Esophagus (tissue), 2 donors: ENCODE results near the gene BAHD1. TPM values are rescaled to one million over a fixed set of nuclear protein-coding genes. Genes with fewer than 3 reads are reported as not detected.

Experiments used
- H3K27ac ChIP-seq, 2 donors: one replicate each; pipeline ENCODE4 v1.5.1; 2013; ENCODE audit warnings: low read depth in 2 of 2, mild to moderate bottlenecking in 2 of 2, inconsistent platforms in 1 of 2, low read length in 1 of 2, moderate library complexity in 1 of 2
- H3K27me3 ChIP-seq, 2 donors: one replicate each; pipeline ENCODE4 v1.6.1; 2013; ENCODE audit warnings: low read length in 2 of 2, control low read depth in 1 of 2, mild to moderate bottlenecking in 1 of 2; ENCODE audit not compliant: insufficient read depth in 2 of 2, control insufficient read depth in 1 of 2
- H3K36me3 ChIP-seq, 2 donors: one replicate each; pipeline ENCODE4 v1.6.1; 2013; ENCODE audit warnings: low read length in 1 of 2; ENCODE audit not compliant: control insufficient read depth in 2 of 2, insufficient read depth in 2 of 2
- H3K4me1 ChIP-seq, 2 donors: one replicate each; pipeline ENCODE4 v1.6.1; 2013; ENCODE audit warnings: low read length in 1 of 2; ENCODE audit not compliant: control insufficient read depth in 2 of 2, insufficient read depth in 2 of 2
- H3K4me3 ChIP-seq, 2 donors: one replicate each; pipeline ENCODE4 v1.5.1; 2013; ENCODE audit warnings: low read length in 2 of 2, mild to moderate bottlenecking in 2 of 2, low read depth in 1 of 2, moderate library complexity in 1 of 2
- H3K9me3 ChIP-seq, 2 donors: one replicate each; pipeline ENCODE4 v1.6.1; 2013; ENCODE audit warnings: mild to moderate bottlenecking in 2 of 2, low read depth in 1 of 2, low read length in 1 of 2, moderate library complexity in 1 of 2; ENCODE audit not compliant: control insufficient read depth in 2 of 2, insufficient read depth in 1 of 2
- WGBS, 2 donors: extraction: QIAGEN DNeasy Blood & Tissue Kit; methylation state at CpG; one replicate each; pipeline ENCODE4 v1.1.7; 2013; 5-methylcytosine and 5-hydroxymethylcytosine counted together
- polyA plus RNA-seq, 2 donors: library from polyadenylated mRNA; stranded (reverse); fragments of 200-250 nt; gene quantifications; one replicate each; pipeline ENCODE4 v1.2.3, GENCODE V29; 2013
- donor health status: healthy with polysubstance abuse.
- donor health status: Bipolar disorder and iron deficiency.

The BAHD1 gene
- polyA plus RNA-seq, 2 donors, result 6.7 to 8.1 TPM

- WGBS, 2 donors, result 94 to 95% methylated on average over 11 of the region's 11 CpGs
- H3K4me3 ChIP-seq, result no peak overlapping the region
- peaks cover 9 to 26% of the 10 kb centered on the region in 2 donors for H3K36me3 ChIP-seq
- H3K27me3 ChIP-seq, result no peaks in the 10 kb centered on the region
- no peak overlapping the region for H3K27ac ChIP-seq
- H3K4me1 ChIP-seq, result no peaks in the 10 kb centered on the region
- no peaks in the 10 kb centered on the region for H3K9me3 ChIP-seq
These were observed 30.3 kb upstream of the BAHD1 start for GRCh38 chr15:40410476-40410875.

GRCh38 chr15:40412095-40412759 is 28.5 kb upstream of the BAHD1 start:
- peaks cover 12 to 31% of the 10 kb centered on the region in 2 donors for H3K36me3 ChIP-seq
- H3K27me3 ChIP-seq, result no peaks in the 10 kb centered on the region
- H3K27ac ChIP-seq, result no peak overlapping the region
- no peaks in the 10 kb centered on the region for H3K9me3 ChIP-seq
- no peaks in the 10 kb centered on the region for H3K4me1 ChIP-seq
- no peak overlapping the region for H3K4me3 ChIP-seq
- 73 to 86% methylated on average over 7 of the region's 7 CpGs for WGBS, 2 donors

- H3K27ac ChIP-seq, result no peak overlapping the region
- H3K9me3 ChIP-seq, result no peaks in the 10 kb centered on the region
- no peaks in the 10 kb centered on the region for H3K4me1 ChIP-seq
- WGBS, 2 donors, result 92 to 93% methylated on average over 9 of the region's 9 CpGs
- peaks cover 9 to 31% of the 10 kb centered on the region in 2 donors for H3K36me3 ChIP-seq
- no peak overlapping the region for H3K4me3 ChIP-seq
- no peaks in the 10 kb centered on the region for H3K27me3 ChIP-seq
These were observed 27.7 kb upstream of the BAHD1 start for GRCh38 chr15:40413036-40413435.

DNA sequence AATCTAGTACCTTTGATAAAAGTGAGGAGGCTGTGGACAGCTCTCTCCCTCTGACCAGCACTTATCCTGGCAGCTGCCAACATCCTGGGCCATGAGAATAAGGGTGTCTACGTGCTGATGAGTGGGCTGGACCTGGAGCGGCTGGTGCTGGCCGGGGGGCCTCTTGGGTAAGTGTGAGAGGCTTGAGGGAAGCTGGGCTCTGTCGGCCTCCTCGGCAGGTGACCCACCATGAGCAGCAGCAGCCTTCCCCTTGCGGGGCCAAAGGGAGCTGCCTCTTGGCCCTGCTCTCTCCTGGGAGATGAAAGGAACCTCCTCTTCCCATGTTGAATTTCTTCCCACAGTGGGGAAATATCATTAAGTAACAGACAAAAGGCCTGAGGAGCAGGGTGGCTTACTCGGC is 25.9 kb upstream of the BAHD1 start:
- H3K36me3 ChIP-seq, result peaks cover 8 to 31% of the 10 kb centered on the region in 2 donors
- no peaks in the 10 kb centered on the region for H3K9me3 ChIP-seq
- 85 to 89% methylated on average over 7 of the region's 7 CpGs for WGBS, 2 donors
- no peak overlapping the region for H3K4me3 ChIP-seq
- no peak overlapping the region for H3K27ac ChIP-seq
- no peaks in the 10 kb centered on the region for H3K27me3 ChIP-seq
- no peaks in the 10 kb centered on the region for H3K4me1 ChIP-seq

DNA sequence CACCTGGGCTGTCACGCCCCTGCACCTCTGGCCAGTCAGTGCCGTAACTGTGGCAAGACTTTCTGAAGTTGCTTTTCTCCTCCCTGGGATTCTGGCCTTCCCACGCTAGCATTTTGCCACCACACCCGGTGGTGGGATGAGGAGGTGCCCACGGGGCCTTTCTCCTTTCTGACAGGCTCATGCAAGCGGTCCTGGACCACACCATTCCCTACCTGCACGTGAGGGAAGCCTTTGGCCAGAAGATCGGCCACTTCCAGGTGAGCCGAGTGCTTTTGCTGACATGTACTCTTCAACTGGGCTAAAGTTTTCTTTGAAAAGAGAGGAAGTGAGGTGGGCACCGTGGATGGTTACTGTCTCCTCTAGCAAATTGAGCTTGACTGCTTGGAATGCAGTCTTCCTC is 25.5 kb upstream of the BAHD1 start:
- Histone ChIP-seq H3K27me3 (no peaks in the 10 kb centered on the region), H3K9me3 (no peaks in the 10 kb centered on the region), H3K27ac (no peak overlapping the region), H3K36me3 (peaks cover 8 to 31% of the 10 kb centered on the region in 2 donors), H3K4me1 (peaks cover 0 to under 1% of the 10 kb centered on the region in 2 donors), H3K4me3 (no peak overlapping the region)
- 88 to 91% methylated on average over 10 of the region's 10 CpGs for WGBS, 2 donors

- Histone ChIP-seq H3K27me3 (no peaks in the 10 kb centered on the region), H3K36me3 (peaks cover 8 to 28% of the 10 kb centered on the region in 2 donors), H3K4me3 (no peak overlapping the region), H3K9me3 (no peaks in the 10 kb centered on the region), H3K27ac (no peak overlapping the region), H3K4me1 (peaks cover 0 to 6% of the 10 kb centered on the region in 2 donors)
- 93 to 94% methylated on average over 14 of the region's 14 CpGs for WGBS, 2 donors
These were observed 24.7 kb upstream of the BAHD1 start for GRCh38 chr15:40416056-40416455.

- H3K9me3 ChIP-seq, result no peaks in the 10 kb centered on the region
- WGBS, 2 donors, result 93 to 96% methylated on average over 10 of the region's 10 CpGs
- no peaks in the 10 kb centered on the region for H3K27me3 ChIP-seq
- H3K36me3 ChIP-seq, result peaks cover 4 to 14% of the 10 kb centered on the region in 2 donors
- H3K4me3 ChIP-seq, result no peak overlapping the region
- H3K27ac ChIP-seq, result no peak overlapping the region
- peaks cover 0 to 12% of the 10 kb centered on the region in 2 donors for H3K4me1 ChIP-seq
These were observed 22.6 kb upstream of the BAHD1 start for GRCh38 chr15:40418126-40418525.

DNA sequence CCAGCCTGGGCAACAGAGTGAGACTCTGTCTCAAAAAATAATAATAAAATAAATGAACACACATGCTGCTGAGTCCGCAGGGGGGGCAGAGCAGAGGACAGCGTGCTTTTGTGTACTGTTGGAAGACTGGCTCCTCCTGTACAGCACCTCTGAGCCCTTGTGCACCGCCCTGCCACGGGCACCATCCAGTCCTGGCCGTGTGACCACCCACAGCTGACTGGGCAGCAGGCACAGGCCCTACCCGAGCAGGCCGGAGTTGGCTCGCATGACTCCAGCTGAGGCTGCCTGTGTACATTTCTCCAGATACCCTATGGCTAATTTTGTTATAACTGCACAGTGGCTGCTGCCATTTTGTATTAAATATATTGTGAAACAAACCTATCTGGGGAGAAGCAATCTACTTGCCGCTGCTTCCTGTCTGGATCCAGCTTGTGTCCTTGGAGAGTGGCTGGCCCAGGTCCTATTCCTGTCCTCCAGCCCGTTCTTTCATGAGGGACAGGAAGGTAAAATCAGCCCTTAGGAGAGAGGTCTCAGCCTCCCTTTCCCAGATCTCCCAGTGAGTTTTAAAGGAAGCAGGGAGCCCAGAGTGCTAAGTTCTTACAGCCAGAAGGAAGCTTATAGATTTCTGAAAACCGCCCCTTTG is 20.6 kb upstream of the BAHD1 start:
- H3K36me3 ChIP-seq, result peaks cover 4 to 7% of the 10 kb centered on the region in 2 donors
- 63 to 79% methylated on average over 11 of the region's 11 CpGs for WGBS, 2 donors
- no peaks in the 10 kb centered on the region for H3K27me3 ChIP-seq
- H3K4me3 ChIP-seq, result no peak overlapping the region
- no peaks in the 10 kb centered on the region for H3K9me3 ChIP-seq
- no peak overlapping the region for H3K27ac ChIP-seq
- H3K4me1 ChIP-seq, result peaks cover 0 to 12% of the 10 kb centered on the region in 2 donors

GRCh38 chr15:40420793-40421192 is 20.0 kb upstream of the BAHD1 start:
- H3K36me3 ChIP-seq, result peaks cover under 1 to 4% of the 10 kb centered on the region in 2 donors
- peaks cover 0 to 12% of the 10 kb centered on the region in 2 donors for H3K4me1 ChIP-seq
- 32 to 33% methylated on average over 3 of the region's 3 CpGs for WGBS, 2 donors
- no peak overlapping the region for H3K27ac ChIP-seq
- H3K4me3 ChIP-seq, result no peak overlapping the region
- H3K9me3 ChIP-seq, result no peaks in the 10 kb centered on the region
- H3K27me3 ChIP-seq, result no peaks in the 10 kb centered on the region
